ENCODE data around the gene GRB2.
"Not testable (repeated sequence)": the region's sequence is repeated elsewhere in the genome, so short reads cannot be mapped to it uniquely, and the experiment has no call there.

GRB2 gene

DNA sequence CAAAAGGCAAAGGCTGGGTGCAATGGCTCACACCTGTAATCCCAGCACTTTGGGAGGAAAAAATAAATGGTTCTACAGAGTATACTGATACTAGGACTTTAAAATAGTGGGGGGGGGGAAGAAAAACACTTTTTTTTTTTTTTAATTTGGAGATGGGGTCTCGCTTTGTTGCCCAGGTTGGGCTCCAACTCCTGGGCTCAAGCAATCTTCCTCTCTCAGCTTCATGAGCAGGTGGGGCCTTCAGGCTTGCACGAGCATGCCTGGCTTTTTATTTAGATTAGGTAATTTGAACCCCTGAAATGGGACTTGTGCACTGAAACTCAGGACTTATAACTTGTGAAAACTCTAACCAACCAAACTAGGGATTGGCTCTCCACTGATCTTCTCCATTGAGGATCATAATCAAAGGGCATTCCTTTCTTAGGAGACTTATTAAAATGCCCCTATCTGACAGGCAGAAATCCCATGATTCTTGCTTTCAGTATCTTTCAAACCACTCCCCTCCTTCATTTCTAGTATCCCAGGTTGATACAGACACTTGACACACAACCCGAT, 16.9 kb downstream of the GRB2 start:
- no peak for DNase-seq (ENCODE audit: extremely low read depth in 1 of 2, low read depth in 1 of 2)

- no peak for DNase-seq (ENCODE audit: extremely low read depth in 1 of 2, low read depth in 1 of 2)
Observed at GRCh38 chr17:75387771-75388170, 17.7 kb downstream of the GRB2 start.

DNA sequence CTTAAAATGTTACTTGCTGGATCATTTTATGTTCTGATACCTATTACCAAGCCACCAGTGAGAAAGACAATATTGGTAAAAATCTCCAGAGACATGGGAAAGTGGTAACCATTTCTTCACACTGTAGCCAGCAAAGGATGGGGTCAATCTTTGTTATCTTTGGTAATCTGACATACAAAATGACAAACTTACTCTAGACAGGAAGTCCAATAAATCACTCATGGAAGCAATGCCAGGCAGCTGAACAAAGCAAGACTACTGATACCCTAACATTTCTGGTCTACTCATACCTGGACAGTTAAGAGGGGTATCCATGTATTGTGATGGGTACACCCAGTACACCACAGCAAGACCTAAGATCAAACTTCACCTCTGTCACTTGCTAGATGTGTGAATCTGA, 19.0 kb downstream of the GRB2 start:
- DNase-seq (ENCODE audit: extremely low read depth in 1 of 2, low read depth in 1 of 2) = no peak

DNA sequence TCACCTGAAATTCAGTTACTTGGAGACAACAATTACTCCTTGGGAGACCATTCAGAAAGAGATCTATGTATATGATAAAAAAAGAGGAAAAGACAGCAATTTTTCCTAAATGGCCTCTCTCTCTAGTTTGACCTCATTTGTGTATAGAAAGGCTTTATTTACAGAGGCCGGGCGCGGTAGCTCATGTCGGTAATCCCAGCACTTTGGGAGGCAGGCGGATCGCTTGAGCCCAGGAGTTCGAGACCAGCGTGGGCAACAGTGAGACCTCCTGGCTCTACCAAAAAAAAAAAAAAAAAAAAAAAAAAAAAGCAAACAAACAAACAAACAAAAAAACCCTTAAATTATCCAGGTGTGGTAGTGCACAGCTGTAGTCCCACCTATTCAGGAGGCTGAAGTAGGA, 20.7 kb downstream of the GRB2 start:
- no peak for DNase-seq (ENCODE audit: extremely low read depth in 1 of 2, low read depth in 1 of 2)

- no peak for DNase-seq (ENCODE audit: extremely low read depth in 1 of 2, low read depth in 1 of 2)
Observed at GRCh38 chr17:75383842-75384195, 21.7 kb downstream of the GRB2 start.

- no peak for DNase-seq (ENCODE audit: extremely low read depth in 1 of 2, low read depth in 1 of 2)
Observed at GRCh38 chr17:75380750-75381149, 24.7 kb downstream of the GRB2 start.

GRCh38 chr17:75380315-75380714, 25.2 kb downstream of the GRB2 start:
- DNase-seq (ENCODE audit: extremely low read depth in 1 of 2, low read depth in 1 of 2) = no peak

DNA sequence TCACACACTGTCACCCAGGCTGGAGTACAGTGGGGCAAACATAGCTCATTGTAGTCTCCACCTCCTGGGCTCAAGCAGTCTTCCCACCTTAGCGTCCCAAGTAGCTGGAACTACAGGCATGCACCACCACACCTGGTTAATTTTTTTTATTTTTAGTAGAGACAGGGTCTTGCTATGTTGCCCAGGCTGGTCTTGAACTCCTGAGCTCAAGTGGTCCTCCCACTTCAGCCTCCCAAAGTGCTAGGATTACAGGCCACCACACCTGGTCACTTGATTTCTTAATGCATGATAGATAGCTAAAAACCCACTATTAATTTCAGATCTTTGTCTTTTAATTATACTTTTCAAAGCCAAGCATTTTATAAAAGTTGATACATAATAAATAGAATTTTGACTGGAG, 26.1 kb downstream of the GRB2 start:
- DNase-seq (ENCODE audit: extremely low read depth in 1 of 2, low read depth in 1 of 2) = not testable (repeated sequence)

DNA sequence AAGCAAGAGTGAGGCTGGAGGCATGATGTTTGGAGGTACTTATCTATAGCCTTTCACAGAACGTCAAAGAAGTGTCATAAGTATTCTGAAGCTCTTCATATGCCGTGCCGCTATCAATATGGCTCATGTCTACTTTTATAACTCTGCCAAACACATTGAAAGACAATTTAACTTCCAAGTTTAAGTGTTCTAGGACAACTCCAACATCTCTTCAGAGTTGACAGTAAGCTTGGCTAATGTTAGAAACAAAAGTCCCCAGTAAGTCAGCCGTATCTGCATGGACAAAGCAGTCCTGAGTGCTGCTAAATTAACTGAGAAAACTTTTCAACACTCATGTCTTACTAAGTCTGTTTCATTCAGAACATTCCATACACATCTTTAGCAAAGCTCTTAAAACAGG, 32.2 kb downstream of the GRB2 start:
- DNase-seq (ENCODE audit: extremely low read depth in 1 of 2, low read depth in 1 of 2) = no peak

GRCh38 chr17:75371981-75372380, 33.5 kb downstream of the GRB2 start:
- DNase-seq (ENCODE audit: extremely low read depth in 1 of 2, low read depth in 1 of 2) = no peak

DNA sequence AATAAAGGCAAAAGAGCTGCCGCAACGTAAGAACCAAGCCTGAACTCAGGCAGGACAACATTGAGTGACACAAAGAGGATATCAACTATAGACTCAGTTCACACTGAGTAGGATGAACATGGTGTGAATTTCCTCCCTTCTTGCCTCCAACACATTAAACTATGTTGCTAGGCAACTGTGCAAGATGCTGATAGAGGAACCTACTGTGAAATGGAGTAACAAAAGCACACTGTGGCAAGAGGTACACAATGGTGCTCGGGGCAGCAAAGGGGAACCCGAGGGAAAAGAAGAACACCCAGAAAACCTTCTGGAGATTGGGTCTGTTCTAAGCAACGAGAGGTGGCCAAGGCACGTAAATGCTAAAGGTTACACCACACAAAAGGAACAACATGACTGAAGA, 34.1 kb downstream of the GRB2 start:
- DNase-seq (ENCODE audit: extremely low read depth in 1 of 2, low read depth in 1 of 2) = no peak

- DNase-seq (ENCODE audit: extremely low read depth in 1 of 2, low read depth in 1 of 2) = no peak
Observed at GRCh38 chr17:75370286-75370915, 35.1 kb downstream of the GRB2 start.

- DNase-seq (ENCODE audit: extremely low read depth in 1 of 2, low read depth in 1 of 2) = not testable (repeated sequence)
Observed at GRCh38 chr17:75367838-75368789, 37.4 kb downstream of the GRB2 start.

- no peak for DNase-seq (ENCODE audit: extremely low read depth in 1 of 2, low read depth in 1 of 2)
Observed at GRCh38 chr17:75367312-75367711, 38.2 kb downstream of the GRB2 start.

DNA sequence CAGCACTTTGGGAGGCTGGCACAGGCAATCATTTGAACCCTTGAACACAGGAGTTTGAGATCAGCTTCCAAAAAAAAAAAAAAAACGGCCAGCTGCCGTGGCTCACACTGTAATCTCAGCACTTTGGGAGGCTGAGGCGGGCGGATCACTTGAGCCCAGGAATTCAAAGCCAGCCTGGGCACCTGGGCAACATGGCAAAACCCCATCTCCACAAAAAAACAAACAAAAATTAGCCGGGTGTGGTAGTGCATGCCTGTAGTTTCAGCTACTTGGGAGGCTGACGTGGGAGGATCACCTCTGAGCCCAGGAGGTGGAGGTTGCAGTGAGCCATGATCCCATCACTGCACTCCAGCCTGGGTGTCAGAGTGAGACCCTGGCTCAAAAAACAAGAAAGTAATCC, 39.0 kb downstream of the GRB2 start:
- no peak for DNase-seq (ENCODE audit: extremely low read depth in 1 of 2, low read depth in 1 of 2)

- DNase-seq (ENCODE audit: extremely low read depth in 1 of 2, low read depth in 1 of 2) = no peak
Observed at GRCh38 chr17:75365931-75366275, 39.6 kb downstream of the GRB2 start.

DNA sequence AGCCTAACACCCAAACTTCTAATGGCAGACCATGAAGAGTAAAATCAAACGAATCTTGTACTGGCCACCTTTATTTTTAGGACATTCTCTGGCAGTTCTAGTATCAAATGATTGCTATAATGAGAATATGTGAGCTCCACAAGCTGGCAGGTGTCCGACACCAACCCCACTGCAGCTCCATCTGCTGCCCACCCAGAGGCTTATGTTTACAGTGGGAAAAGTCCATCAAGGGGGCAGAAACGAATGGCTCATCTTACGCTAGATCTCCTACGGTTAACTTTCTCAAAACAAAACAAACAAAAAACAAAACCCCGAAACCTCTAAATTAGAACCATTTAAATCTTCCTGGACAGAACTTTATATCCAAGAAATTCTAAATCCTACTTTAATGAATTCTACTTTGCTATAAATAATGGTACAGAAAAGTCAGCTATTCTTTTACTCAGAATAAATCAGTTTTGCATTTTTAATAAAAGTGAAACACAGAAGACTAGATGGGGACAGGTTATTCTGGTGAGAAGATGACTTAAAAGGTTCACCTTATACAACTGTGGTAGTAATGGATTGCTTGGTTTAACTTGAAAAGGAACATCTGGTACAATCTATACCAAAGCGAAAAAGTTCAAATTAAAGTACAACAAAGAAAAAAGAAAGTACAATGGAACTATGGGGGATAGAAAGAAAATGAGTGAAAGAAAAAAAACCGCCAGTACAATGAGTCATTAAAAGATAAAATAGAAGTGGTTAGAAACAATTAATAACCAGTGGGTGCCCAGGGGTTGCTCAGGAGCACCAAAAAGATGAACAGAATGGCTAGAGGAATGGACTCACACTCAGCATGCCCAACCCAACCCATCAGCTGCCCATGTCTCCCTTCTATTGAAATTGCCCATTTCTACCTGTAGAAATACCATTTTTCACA, 40.2 kb downstream of the GRB2 start:
- no peak for DNase-seq (ENCODE audit: extremely low read depth in 1 of 2, low read depth in 1 of 2)

DNA sequence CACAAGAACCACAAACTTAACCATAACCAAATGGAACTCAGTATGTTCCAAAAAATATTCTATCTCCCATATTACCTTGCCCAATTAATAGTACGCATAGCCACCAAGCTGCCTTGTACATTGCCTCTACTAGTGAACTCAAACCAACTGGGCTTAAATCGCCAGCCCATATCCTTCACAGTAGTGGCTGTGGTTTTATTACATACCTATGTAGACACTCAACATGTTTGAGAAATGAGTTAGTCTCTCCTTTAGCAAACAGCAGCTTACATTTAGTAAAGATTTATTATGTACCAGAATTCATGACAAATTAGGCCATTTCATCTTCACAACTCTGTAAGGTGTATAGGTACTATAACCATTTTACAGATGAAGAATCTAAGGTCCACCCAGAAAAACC, 41.4 kb downstream of the GRB2 start:
- DNase-seq (ENCODE audit: extremely low read depth in 1 of 2, low read depth in 1 of 2) = no peak

- DNase-seq (ENCODE audit: extremely low read depth in 1 of 2, low read depth in 1 of 2) = no peak
Observed at GRCh38 chr17:75361996-75362395, 43.5 kb downstream of the GRB2 start.

- DNase-seq (ENCODE audit: extremely low read depth in 1 of 2, low read depth in 1 of 2) = no peak
Observed at GRCh38 chr17:75361344-75361743, 44.1 kb downstream of the GRB2 start.

DNA sequence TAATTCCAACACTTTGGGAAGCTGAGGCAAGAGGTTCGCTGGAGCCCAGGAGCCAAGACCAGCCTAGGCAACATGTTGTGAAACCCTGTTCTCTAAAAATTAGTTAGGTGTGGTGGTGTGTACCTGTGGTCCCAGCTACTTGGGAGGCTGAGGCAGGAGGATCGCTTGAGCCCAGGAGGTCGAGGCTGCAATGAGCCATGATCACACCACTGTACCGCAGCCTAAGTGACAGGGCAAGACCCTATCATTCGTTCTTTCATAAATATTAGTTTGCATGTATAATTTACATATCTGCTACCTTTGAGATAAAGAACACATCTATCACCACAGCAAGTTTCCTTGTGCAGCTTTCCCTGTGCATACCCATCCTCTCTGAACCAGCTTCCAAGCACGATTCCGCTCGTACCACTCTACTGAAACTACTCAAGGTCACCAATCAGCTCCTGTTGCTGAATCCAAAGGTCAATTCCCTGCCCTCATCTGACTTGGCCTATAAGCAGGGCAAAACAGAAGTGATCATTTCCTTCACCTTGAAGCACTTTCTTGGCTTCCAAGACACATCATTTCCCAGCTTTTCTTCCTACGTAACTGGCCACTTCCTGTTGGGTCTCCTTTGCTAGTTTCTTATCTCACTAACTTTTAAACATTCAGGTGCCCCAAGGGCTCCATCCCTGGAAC, 49.1 kb downstream of the GRB2 start:
- DNase-seq (ENCODE audit: extremely low read depth in 1 of 2, low read depth in 1 of 2) = no peak

Data from stimulated activated CD8-positive, alpha-beta memory T cell treated with anti-CD3 and anti-CD28 coated beads, Interleukin-7, amount 100 ng/mL, for 48 hours (primary cell).